HepG2 (cell line): ENCODE results near the gene PALM. TPM values are rescaled to one million over a fixed set of nuclear protein-coding genes. Genes with fewer than 3 reads are reported as not detected.

ENCODE experiments used
- ETV6 ChIP-seq: sonication (generic); formaldehyde crosslinking; conservative IDR thresholded peaks from 2 replicates; pipeline ENCODE4 v1.4.0; 2020; ENCODE audit warnings: missing genetic modification reagents
- HDAC2 ChIP-seq: sonication (generic); formaldehyde crosslinking; IDR thresholded peaks from 2 replicates; pipeline ENCODE4 v1.4.0; 2020; ENCODE audit warnings: missing genetic modification reagents
- HOXA3 ChIP-seq: sonication (generic); formaldehyde crosslinking; IDR thresholded peaks from 2 replicates; pipeline ENCODE4 v1.5.0; 2020; ENCODE audit warnings: missing genetic modification reagents
- KDM1A ChIP-seq: IDR thresholded peaks from 2 replicates; pipeline ENCODE4 v1.6.1; 2016; ENCODE audit warnings: missing compliant biosample characterization
- MTA3 ChIP-seq: sonication (generic); formaldehyde crosslinking; IDR thresholded peaks from 2 replicates; pipeline ENCODE4 v1.4.0; 2020; ENCODE audit warnings: missing genetic modification reagents
- RBM39 ChIP-seq: fragments of 200-400 bp; formaldehyde crosslinking; IDR thresholded peaks from one replicate; pipeline ENCODE4 v1.6.1; 2018; ENCODE audit warnings: antibody characterized with exemption, mild to moderate bottlenecking, low read depth, low read length; ENCODE audit not compliant: poor library complexity, severe bottlenecking
- RORA ChIP-seq: sonication (generic); formaldehyde crosslinking; IDR thresholded peaks from 2 replicates; pipeline ENCODE4 v1.5.0; 2020; ENCODE audit warnings: mild to moderate bottlenecking, missing genetic modification reagents, moderate library complexity
- STAT6 ChIP-seq: sonication (generic); formaldehyde crosslinking; IDR thresholded peaks from 2 replicates; pipeline ENCODE4 v1.4.0; 2020; ENCODE audit warnings: missing genetic modification reagents, mild to moderate bottlenecking, borderline replicate concordance
- TRIM22 ChIP-seq: fragments of 450-650 bp; IDR thresholded peaks from 2 replicates; pipeline ENCODE4 v1.6.1; 2017
- ZBTB25 ChIP-seq: IDR thresholded peaks from 2 replicates; pipeline ENCODE4 v1.6.1; 2018; ENCODE audit warnings: missing genetic modification reagents
- ZBTB39 ChIP-seq: sonication (generic); formaldehyde crosslinking; IDR thresholded peaks from 2 replicates; pipeline ENCODE4 v1.5.0; 2020; ENCODE audit warnings: missing genetic modification reagents
- ZFX ChIP-seq: sonication (generic); formaldehyde crosslinking; IDR thresholded peaks from 2 replicates; pipeline ENCODE4 v1.4.0; 2020; ENCODE audit warnings: mild to moderate bottlenecking, low read depth, missing genetic modification reagents, moderate library complexity
- ZNF280B ChIP-seq: sonication (generic); formaldehyde crosslinking; IDR thresholded peaks from 2 replicates; pipeline ENCODE4 v1.5.0; 2020; ENCODE audit warnings: missing genetic modification reagents, mild to moderate bottlenecking, borderline replicate concordance
- ZNF280D ChIP-seq: sonication (generic); formaldehyde crosslinking; IDR thresholded peaks from 2 replicates; pipeline ENCODE4 v1.5.1; 2020; ENCODE audit warnings: mild to moderate bottlenecking, missing genetic modification reagents
- polyA plus RNA-seq, 8 experiments: library from polyadenylated mRNA; depleted of rRNA in 3 of 8; stranded (reverse) in 7 of 8; unstranded in 1 of 8; fragments of >200 nt; fragmentation: Illumina TruSeq in 4 of 8; extraction: Trizol in 4 of 8; gene quantifications; 2 replicates each; pipeline versions ENCODE4 v1.2.1 to v1.2.3, GENCODE V29; 2011 to 2016; ENCODE audit warnings: low read depth in 4 of 8, missing spikeins in 1 of 8, mixed read lengths in 1 of 8; ENCODE audit not compliant: insufficient read depth in 1 of 8
- total RNA-seq, 5 experiments: library from RNA; depleted of rRNA; stranded (reverse); fragments of >200 nt; fragmentation: Illumina TruSeq; extraction: Trizol; gene quantifications; 2 replicates each; pipeline ENCODE4 v1.2.3, GENCODE V29; 2016; ENCODE audit warnings: low read depth in 1 of 5

PALM gene
- total and polyA plus RNA-seq, 2 of the 13 experiments (the other 11 are each of a cell fraction or from before 2014, with no cell fraction given): 4.0 to 9.7 TPM

- TF ChIP-seq STAT6 (CRISPR knock-in tag) (no peak), ZBTB39 (CRISPR knock-in tag) (no peak), MTA3 (CRISPR knock-in tag) (no peak), TRIM22 (no peak), ZBTB25 (CRISPR knock-in tag) (peak; percentile 7; the same call in 1 of the 2 replicates), ZFX (CRISPR knock-in tag) (peak; percentile 43), HDAC2 (CRISPR knock-in tag) (peak; percentile 71), RBM39 (no peak), RORA (CRISPR knock-in tag) (no peak), HOXA3 (CRISPR knock-in tag) (peak; percentile 41; the same call in 1 of the 2 replicates), KDM1A (CRISPR knock-in tag) (no peak), ETV6 (CRISPR knock-in tag) (peak; percentile 67; the same call in 1 of the 2 replicates), ZNF280D (no peak), ZNF280B (CRISPR knock-in tag) (no peak)
Measured at GRCh38 chr19:782185-782877, 73.6 kb downstream of the PALM start (continued).
